ENCODE data around the gene MAN2A2. TPM values are rescaled to one million over a fixed set of nuclear protein-coding genes. Genes with fewer than 3 reads are reported as not detected.

Gene MAN2A2
- total and polyA plus RNA-seq, 3 experiments from 2014 or later = 10.8 to 92.7 (median 90.7) TPM

DNA sequence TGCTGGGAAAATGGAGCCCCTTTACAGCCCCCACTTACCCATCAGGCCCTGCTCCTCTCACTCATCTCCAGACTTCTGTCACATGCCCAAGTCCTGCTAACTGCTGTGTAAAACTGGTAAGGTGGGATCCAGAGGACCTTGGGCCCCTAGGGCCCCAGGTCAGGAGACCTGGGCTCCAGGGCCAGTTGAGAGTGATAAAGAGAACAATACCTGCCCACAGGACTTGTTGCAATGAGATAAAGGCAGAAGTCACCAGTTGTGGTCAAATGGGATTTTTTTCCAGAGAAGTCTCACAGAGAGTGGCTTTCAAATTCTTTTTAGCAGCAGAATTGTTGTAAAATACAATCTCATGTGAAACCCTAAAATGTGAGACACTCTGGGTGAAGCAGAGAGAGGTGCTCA is 34.0 kb upstream of the MAN2A2 start:
- H3K27ac ChIP-seq (ENCODE audit: low read depth, low read length) = peak overlapping the region; percentile 65
- no peaks in the 10 kb centered on the region for H3K27me3 ChIP-seq (ENCODE audit: insufficient read depth, low read length, poor library complexity, severe bottlenecking)
- peak overlapping the region in 4 of 7 donors; percentile 29 to 95 (median 70) for H3K4me3 Mint-ChIP-seq
- no peaks in the 10 kb centered on the region for H3K9me3 Mint-ChIP-seq
- no peaks in the 10 kb centered on the region for H3K36me3 ChIP-seq (ENCODE audit: insufficient read depth, low read length)
- ChIA-PET CTCF (interaction anchor here (1.7 kb wide), 1 partner anchor 17 kb away, joined by 8 read pairs; no protein-coding TSS in a partner anchor), POLR2A (no interaction called here)
- peak overlapping the region in 7 of 8 donors; percentile 39 to 96 (median 95) for H3K27ac Mint-ChIP-seq
- H3K4me1 ChIP-seq (ENCODE audit: insufficient read depth, low read length) = peaks cover 37% of the 10 kb centered on the region
- H3K4me3 ChIP-seq (ENCODE audit: low read length) = no peak overlapping the region
- H3K36me3 Mint-ChIP-seq = peaks cover 0 to 4% (median 0%) of the 10 kb centered on the region in 3 donors
- H3K9me3 ChIP-seq (ENCODE audit: low read length) = no peaks in the 10 kb centered on the region
- no peak for DNase-seq
- peaks cover 29 to 45% (median 41%) of the 10 kb centered on the region in 3 donors for H3K4me1 Mint-ChIP-seq
- peaks cover 0 to 4% of the 10 kb centered on the region in 2 donors for H3K27me3 Mint-ChIP-seq

DNA sequence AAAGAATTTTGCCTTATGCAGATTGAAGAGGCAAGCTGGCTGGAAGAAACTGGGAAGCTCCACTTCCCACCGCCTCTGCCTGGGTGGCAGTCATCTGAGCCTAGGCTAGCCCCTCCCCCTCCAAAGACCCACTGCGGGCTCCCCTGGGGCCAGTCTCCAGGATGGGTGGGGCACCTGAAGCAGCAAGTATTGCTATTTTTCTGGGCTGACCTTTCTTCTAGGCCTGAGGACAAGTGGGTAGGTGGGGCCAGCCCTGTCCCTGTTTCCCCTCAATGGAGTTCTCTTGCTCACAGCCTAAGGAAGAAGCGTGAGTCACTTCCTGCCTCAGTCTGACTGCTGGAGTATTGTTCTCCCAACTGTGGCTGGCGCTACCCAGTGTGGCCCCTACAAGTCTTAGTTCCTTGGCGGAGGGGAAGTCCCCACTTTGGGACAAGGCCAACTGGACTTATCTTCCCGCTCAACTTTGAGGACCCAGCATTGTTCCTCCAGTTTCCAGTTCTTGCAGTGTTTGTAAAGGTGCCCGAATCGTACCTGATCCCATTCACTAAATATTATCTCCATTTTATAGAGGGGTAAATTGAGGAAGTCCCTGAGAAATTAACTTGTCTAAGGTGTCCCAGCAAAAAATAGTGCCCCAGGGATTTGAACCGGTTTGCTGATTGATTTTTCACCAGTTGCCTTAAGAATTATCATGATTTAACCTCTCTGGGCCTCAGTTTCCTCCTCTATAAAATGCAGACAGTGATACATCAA is 33.3 kb upstream of the MAN2A2 start:
- peaks cover 29 to 47% (median 41%) of the 10 kb centered on the region in 3 donors for H3K4me1 Mint-ChIP-seq
- no peaks in the 10 kb centered on the region for H3K36me3 ChIP-seq (ENCODE audit: insufficient read depth, low read length)
- peak overlapping the region; percentile 5 for H3K4me3 ChIP-seq (ENCODE audit: low read length)
- no peaks in the 10 kb centered on the region for H3K9me3 Mint-ChIP-seq
- ChIA-PET CTCF (no interaction called here), POLR2A (no interaction called here)
- H3K27me3 ChIP-seq (ENCODE audit: insufficient read depth, low read length, poor library complexity, severe bottlenecking) = no peaks in the 10 kb centered on the region
- peaks cover 0 to 4% of the 10 kb centered on the region in 2 donors for H3K27me3 Mint-ChIP-seq
- H3K27ac Mint-ChIP-seq = peak overlapping the region; percentile 53 to 96 (median 94)
- H3K9me3 ChIP-seq (ENCODE audit: low read length) = no peaks in the 10 kb centered on the region
- DNase-seq = peak in 1 of 5 donors; percentile 50
- peak overlapping the region; percentile 82 to 95 (median 88) for H3K4me3 Mint-ChIP-seq
- peak overlapping the region; percentile 65 for H3K27ac ChIP-seq (ENCODE audit: low read depth, low read length)
- peaks cover 0 to 5% (median 0%) of the 10 kb centered on the region in 3 donors for H3K36me3 Mint-ChIP-seq
- peaks cover 37% of the 10 kb centered on the region for H3K4me1 ChIP-seq (ENCODE audit: insufficient read depth, low read length)

DNA sequence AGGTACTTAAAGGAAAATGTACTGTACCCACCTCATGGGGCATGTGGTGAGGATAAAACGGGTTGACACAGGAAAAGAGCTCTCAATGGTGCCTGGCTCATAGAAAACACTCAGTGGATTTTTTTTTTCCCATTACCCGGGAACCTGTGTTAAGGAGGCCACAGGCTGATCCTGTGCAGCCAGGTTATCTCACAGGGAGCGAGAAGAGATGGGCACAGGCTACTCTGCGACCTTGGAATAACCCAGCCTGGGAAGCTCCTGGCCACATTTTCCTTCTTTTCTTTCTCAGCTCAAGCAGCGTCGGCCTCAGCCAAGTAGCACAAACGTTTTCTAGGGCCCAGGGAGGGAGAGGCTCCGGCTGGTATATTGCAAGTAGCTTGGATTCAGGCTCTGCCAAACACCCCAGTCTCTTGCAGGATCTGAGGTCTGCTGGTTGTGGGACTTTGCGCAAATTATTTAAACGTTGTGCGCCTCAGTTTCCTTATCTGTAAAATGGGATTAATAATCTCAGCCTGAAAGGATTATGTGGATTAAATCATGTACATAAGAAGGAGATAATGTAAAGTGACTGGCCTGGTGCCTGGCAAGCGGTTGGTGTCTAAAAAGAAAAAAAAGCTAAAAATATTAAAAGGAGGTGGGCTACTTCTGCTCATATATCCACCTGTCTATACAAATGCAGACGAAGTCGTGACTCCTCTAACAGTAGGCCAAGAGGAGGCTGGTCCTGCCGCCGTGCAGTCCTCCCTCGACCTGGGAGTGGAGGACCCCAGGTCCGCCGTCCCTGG is 32.6 kb upstream of the MAN2A2 start:
- Histone ChIP-seq H3K27ac (ENCODE audit: low read depth, low read length) (peak overlapping the region; percentile 65), H3K9me3 (ENCODE audit: low read length) (no peaks in the 10 kb centered on the region), H3K4me1 (ENCODE audit: insufficient read depth, low read length) (peaks cover 37% of the 10 kb centered on the region), H3K36me3 (ENCODE audit: insufficient read depth, low read length) (no peaks in the 10 kb centered on the region), H3K27me3 (ENCODE audit: insufficient read depth, low read length, poor library complexity, severe bottlenecking) (no peaks in the 10 kb centered on the region), H3K4me3 (ENCODE audit: low read length) (peak overlapping the region; percentile 72)
- H3K36me3 Mint-ChIP-seq = peaks cover 0 to 8% (median 0%) of the 10 kb centered on the region in 3 donors
- DNase-seq = no peak
- H3K9me3 Mint-ChIP-seq = no peaks in the 10 kb centered on the region
- peaks cover 0 to 4% of the 10 kb centered on the region in 2 donors for H3K27me3 Mint-ChIP-seq
- ChIA-PET POLR2A (interaction anchor here (0.6 to 1.5 kb wide), 2 partner anchors 33 to 1552 kb away, joined by 3 to 4 read pairs; no protein-coding TSS in a partner anchor), CTCF (interaction anchor here (1.4 to 1.6 kb wide), 2 partner anchors 61 to 179 kb away, joined by 3 to 4 read pairs; no protein-coding TSS in a partner anchor)
- H3K4me3 Mint-ChIP-seq = peak overlapping the region; percentile 82 to 95 (median 88)
- H3K27ac Mint-ChIP-seq = peak overlapping the region; percentile 88 to 96 (median 94)
- H3K4me1 Mint-ChIP-seq = peaks cover 29 to 47% (median 41%) of the 10 kb centered on the region in 3 donors

DNA sequence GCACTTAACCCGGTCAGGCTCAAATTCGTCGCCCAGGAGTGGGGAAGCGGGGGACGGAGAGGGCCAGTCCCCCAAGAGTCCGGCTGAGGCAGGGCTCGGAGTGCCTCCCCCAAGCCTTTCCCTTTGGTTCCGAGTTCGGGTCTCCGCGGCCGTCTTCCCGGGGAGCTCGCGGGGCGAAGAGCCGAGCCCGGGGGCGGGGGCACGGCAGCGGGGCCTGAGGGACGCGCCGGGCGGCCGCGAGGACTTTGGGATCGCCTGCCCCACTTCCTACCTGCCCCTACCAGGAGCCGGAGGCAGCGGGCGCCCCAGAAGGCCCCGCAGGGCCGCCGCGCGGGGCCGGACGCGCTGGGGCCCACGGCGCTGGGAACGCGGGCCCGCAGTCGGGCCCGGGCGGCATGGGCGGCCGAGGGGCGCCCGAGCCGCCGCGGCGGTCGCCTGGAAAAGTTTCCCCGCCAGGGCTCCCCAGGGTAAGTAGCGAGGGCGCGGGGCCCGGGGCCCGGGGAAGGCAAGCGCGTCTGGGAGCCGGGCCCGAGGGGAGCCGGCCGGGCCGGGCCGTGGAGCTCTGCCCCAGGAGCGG is 31.9 kb upstream of the MAN2A2 start:
- Mint-ChIP-seq H3K4me1 (peaks cover 29 to 47% (median 41%) of the 10 kb centered on the region in 3 donors), H3K27ac (peak overlapping the region; percentile 88 to 96 (median 94)), H3K4me3 (peak overlapping the region; percentile 82 to 95 (median 88)), H3K36me3 (peaks cover 0 to 14% (median 0%) of the 10 kb centered on the region in 3 donors), H3K27me3 (no peaks in the 10 kb centered on the region), H3K9me3 (no peaks in the 10 kb centered on the region)
- ChIA-PET POLR2A (interaction anchor here (0.6 to 1.5 kb wide), 5 partner anchors 32 to 1553 kb away, joined by 3 to 7 read pairs (median 4); partner anchors contain the start of genes BLM and MAN2A2), CTCF (interaction anchor here (0.8 to 1.6 kb wide), 4 partner anchors 14 to 179 kb away, joined by 3 to 5 read pairs (median 4); no protein-coding TSS in a partner anchor)
- peak overlapping the region; percentile 65 for H3K27ac ChIP-seq (ENCODE audit: low read depth, low read length)
- peak overlapping the region; percentile 72 for H3K4me3 ChIP-seq (ENCODE audit: low read length)
- H3K36me3 ChIP-seq (ENCODE audit: insufficient read depth, low read length) = peaks cover 2% of the 10 kb centered on the region
- H3K27me3 ChIP-seq (ENCODE audit: insufficient read depth, low read length, poor library complexity, severe bottlenecking) = no peaks in the 10 kb centered on the region
- peaks cover 37% of the 10 kb centered on the region for H3K4me1 ChIP-seq (ENCODE audit: insufficient read depth, low read length)
- no peaks in the 10 kb centered on the region for H3K9me3 ChIP-seq (ENCODE audit: low read length)
- DNase-seq = peak in 3 of 5 donors; percentile 18 to 46 (median 26)

DNA sequence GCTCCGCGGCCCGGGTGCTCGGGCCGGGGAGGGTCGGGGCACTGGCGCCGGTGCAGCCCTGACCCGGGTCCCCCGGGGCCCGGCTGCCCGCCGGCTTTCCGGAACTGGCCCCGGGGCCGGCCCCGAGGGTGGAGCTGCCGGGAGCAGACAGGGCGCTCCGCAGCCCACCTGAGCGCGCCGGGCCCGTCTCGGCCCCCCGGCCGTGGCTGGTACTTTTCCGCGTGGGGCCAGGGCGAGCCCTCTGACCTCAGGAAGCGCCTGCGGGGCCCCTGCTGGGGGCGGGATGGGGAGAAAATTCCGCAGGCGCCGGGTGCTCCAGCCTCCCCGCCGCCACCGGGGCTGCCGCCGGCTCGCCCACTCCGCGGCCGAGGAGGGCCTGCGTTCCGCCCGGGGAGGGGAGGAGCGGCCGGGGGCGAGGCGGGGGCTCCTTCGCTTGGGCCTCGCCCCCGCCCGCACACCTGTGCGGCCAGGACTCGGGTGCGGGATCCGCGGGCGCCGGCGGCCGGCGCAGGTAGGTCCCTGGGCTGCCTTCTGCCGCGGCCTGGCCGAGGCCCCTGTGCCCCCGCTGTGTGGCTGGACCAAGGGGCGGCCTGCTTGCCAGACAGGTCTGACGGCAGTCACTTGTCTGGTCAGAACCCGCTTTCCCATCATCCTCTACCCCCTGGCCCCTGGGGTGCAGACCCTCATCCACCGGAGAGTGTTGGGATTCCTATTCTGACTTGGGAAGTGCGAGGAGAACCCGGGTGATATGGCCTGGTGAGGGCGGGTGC is 31.2 kb upstream of the MAN2A2 start:
- no peaks in the 10 kb centered on the region for H3K9me3 ChIP-seq (ENCODE audit: low read length)
- peaks cover 0 to 21% (median 0%) of the 10 kb centered on the region in 3 donors for H3K36me3 Mint-ChIP-seq
- POLR2A ChIA-PET = interaction anchor here (0.6 to 1.5 kb wide), 5 partner anchors 31 to 155 kb away, joined by 3 to 7 read pairs (median 4); partner anchors contain the start of genes BLM and MAN2A2
- peak overlapping the region; percentile 66 for H3K4me3 ChIP-seq (ENCODE audit: low read length)
- peaks cover 37% of the 10 kb centered on the region for H3K4me1 ChIP-seq (ENCODE audit: insufficient read depth, low read length)
- H3K27me3 Mint-ChIP-seq = no peaks in the 10 kb centered on the region
- CTCF ChIA-PET = interaction anchor here (0.8 to 1.6 kb wide), 4 partner anchors 13 to 178 kb away, joined by 3 to 5 read pairs (median 4); no protein-coding TSS in a partner anchor
- no peaks in the 10 kb centered on the region for H3K9me3 Mint-ChIP-seq
- H3K36me3 ChIP-seq (ENCODE audit: insufficient read depth, low read length) = peaks cover 9% of the 10 kb centered on the region
- H3K27me3 ChIP-seq (ENCODE audit: insufficient read depth, low read length, poor library complexity, severe bottlenecking) = no peaks in the 10 kb centered on the region
- peak in 1 of 5 donors; percentile 24 for DNase-seq
- H3K27ac Mint-ChIP-seq = peak overlapping the region; percentile 70 to 99 (median 92)
- H3K4me3 Mint-ChIP-seq = peak overlapping the region; percentile 81 to 93 (median 89)
- H3K4me1 Mint-ChIP-seq = peaks cover 29 to 47% (median 41%) of the 10 kb centered on the region in 3 donors
- peak overlapping the region; percentile 65 for H3K27ac ChIP-seq (ENCODE audit: low read depth, low read length)

DNA sequence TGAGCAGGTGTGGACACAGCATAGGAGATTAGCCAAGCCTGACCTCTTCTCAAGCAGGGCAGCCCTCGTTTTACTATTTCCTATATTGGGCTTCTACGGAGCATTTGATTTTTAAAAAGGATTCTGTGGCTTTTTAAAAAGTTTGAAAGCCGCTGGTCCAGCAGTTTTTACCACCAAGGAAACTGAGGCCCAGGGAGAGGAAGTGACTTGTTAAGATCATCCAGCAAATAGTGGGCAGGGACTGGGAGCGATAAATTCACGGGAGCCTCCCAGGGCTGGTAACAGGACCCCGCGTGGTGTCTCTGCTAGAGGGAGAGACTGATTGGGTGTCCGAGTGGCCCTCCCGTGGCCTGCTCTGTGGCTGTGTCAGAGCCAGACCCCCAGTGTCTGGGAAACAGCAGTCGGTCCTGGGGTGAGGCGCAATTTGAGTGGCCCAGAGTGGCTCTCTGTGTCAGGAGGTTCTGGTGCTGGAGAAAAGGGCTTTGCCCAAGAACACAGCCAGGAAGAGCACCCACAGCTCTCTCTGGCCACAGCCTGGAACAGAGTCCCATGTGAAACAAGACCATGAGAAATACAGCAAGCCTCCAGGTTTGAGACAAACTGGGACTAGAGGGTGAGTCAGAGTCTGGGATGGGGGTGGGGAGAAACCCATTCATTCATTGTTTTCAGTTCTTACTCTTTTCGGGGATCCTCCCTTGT is 30.5 kb upstream of the MAN2A2 start:
- DNase-seq = peak in 1 of 5 donors; percentile 30
- Histone ChIP-seq H3K4me3 (ENCODE audit: low read length) (peak overlapping the region; percentile 66), H3K27me3 (ENCODE audit: insufficient read depth, low read length, poor library complexity, severe bottlenecking) (no peaks in the 10 kb centered on the region), H3K27ac (ENCODE audit: low read depth, low read length) (peak overlapping the region; percentile 65), H3K4me1 (ENCODE audit: insufficient read depth, low read length) (peaks cover 37% of the 10 kb centered on the region), H3K36me3 (ENCODE audit: insufficient read depth, low read length) (peaks cover 16% of the 10 kb centered on the region), H3K9me3 (ENCODE audit: low read length) (no peaks in the 10 kb centered on the region)
- CTCF ChIA-PET = no interaction called here
- Mint-ChIP-seq H3K4me1 (peaks cover 29 to 47% (median 41%) of the 10 kb centered on the region in 3 donors), H3K9me3 (no peaks in the 10 kb centered on the region), H3K27ac (peak overlapping the region; percentile 70 to 99 (median 92)), H3K4me3 (peak overlapping the region; percentile 81 to 93 (median 89)), H3K36me3 (peaks cover 0 to 28% (median 0%) of the 10 kb centered on the region in 3 donors), H3K27me3 (no peaks in the 10 kb centered on the region)
- POLR2A ChIA-PET = interaction anchor here (0.6 kb wide), 1 partner anchor 27 kb away, joined by 7 read pairs; no protein-coding TSS in a partner anchor
